ENCODE results near the gene BABAM2. TPM values are rescaled to one million over a fixed set of nuclear protein-coding genes. Genes with fewer than 3 reads are reported as not detected.

The BABAM2 gene
- total and polyA plus RNA-seq, 9 of the 15 experiments (the other 6 are each of a cell fraction or from before 2014, with no cell fraction given): 10.9 to 37.4 (median 25.6) TPM

GRCh38 chr2:28233164-28233676 is 342.7 kb downstream of the BABAM2 start:
- no peaks in the 10 kb centered on the region for H3K9me3 ChIP-seq (replicated peaks; ENCODE audit: control insufficient read depth, insufficient read depth, low read depth, low read length)
- TF ChIP-seq ZFX (CRISPR knock-in tag; IDR thresholded peaks at IDR 0.05) (no peak), ZNF512 (tag; IDR thresholded peaks at IDR 0.05) (no peak), PTTG1 (tag; IDR thresholded peaks at IDR 0.05; ENCODE audit: low read depth) (no peak), RAD51 (IDR thresholded peaks at IDR 0.05; ENCODE audit: borderline replicate concordance, low read depth) (no peak), SAFB (IDR thresholded peaks at IDR 0.05; ENCODE audit: borderline replicate concordance, low read depth, low read length) (no peak), IRF1 (CRISPR knock-in tag; IDR thresholded peaks at IDR 0.05; ENCODE audit: borderline replicate concordance) (no peak), ELK1 (CRISPR knock-in tag; IDR thresholded peaks at IDR 0.05) (no peak), ZNF146 (CRISPR knock-in tag; IDR thresholded peaks at IDR 0.05; ENCODE audit: unreplicated experiment) (no peak), POLR2AphosphoS2 (IDR thresholded peaks at IDR 0.05; ENCODE audit: low read length) (no peak), BHLHE40 (IDR thresholded peaks at IDR 0.05; ENCODE audit: low read length) (no peak), FOXA3 (CRISPR knock-in tag; conservative IDR thresholded peaks at IDR 0.05 in 1 of 2, IDR thresholded peaks at IDR 0.05 in 1 of 2) (no peak), ZNF707 (CRISPR knock-in tag; conservative IDR thresholded peaks at IDR 0.05) (no peak)
- BruUV-seq (replicated peaks): no TSS peak
- no peak overlapping the region for H2AFZ ChIP-seq (ENCODE audit: low read depth, low read length)
- no peaks in the 10 kb centered on the region for H3K36me3 ChIP-seq (ENCODE audit: control insufficient read depth, insufficient read depth, low read length)
- ATAC-seq: no peak
- H3K79me2 ChIP-seq (ENCODE audit: control insufficient read depth, insufficient read depth, low read length): no peaks in the 10 kb centered on the region
- no peak overlapping the region for H3K9ac ChIP-seq (ENCODE audit: insufficient read depth in 1 of 2, low read depth in 2 of 2, low read length in 2 of 2)
- FAIRE-seq: no peak
- 35% methylated on average over 6 of the region's 6 CpGs for WGBS (ENCODE audit: insufficient coverage, low coverage, missing lambda C conversion rate)
- no peaks in the 10 kb centered on the region for H3K9me1 ChIP-seq (ENCODE audit: control insufficient read depth, insufficient read depth, low read length)
- H3K27me3 ChIP-seq (ENCODE audit: control insufficient read depth in 2 of 2, insufficient read depth in 2 of 2, low read length in 2 of 2): no peaks in the 10 kb centered on the region
- H3K4me2 ChIP-seq (ENCODE audit: insufficient read depth, low read length): no peak overlapping the region
- CTCF ChIA-PET (ENCODE audit: low intra/inter-chr PET ratio): no interaction called here
- H4K20me1 ChIP-seq (replicated peaks; ENCODE audit: control insufficient read depth, insufficient read depth, low read length): no peaks in the 10 kb centered on the region
- DNase-seq (ENCODE audit: extremely low read depth in 1 of 4, low spot score in 3 of 4): no peak
- no peak overlapping the region for H3K4me3 ChIP-seq
- no peak overlapping the region for H3K27ac ChIP-seq (ENCODE audit: extremely low read depth, low read depth, low read length)
- intact Hi-C loops (cut with micrococcal nuclease): no loop called here
- in situ Hi-C loops (cut with MboI): no loop called here
- POLR2A ChIA-PET: no interaction called here
- H3K4me1 ChIP-seq (replicated peaks in 1 of 2; ENCODE audit: control insufficient read depth in 2 of 2, insufficient read depth in 2 of 2, low read length in 2 of 2): no peaks in the 10 kb centered on the region
